ENCODE data around the gene PPP1R7. TPM values are rescaled to one million over a fixed set of nuclear protein-coding genes. Genes with fewer than 3 reads are reported as not detected.

Gene PPP1R7
- total and polyA plus RNA-seq, 2 of the 4 experiments (the other 2 are of a cell fraction): 60.8 to 70.0 TPM

DNA sequence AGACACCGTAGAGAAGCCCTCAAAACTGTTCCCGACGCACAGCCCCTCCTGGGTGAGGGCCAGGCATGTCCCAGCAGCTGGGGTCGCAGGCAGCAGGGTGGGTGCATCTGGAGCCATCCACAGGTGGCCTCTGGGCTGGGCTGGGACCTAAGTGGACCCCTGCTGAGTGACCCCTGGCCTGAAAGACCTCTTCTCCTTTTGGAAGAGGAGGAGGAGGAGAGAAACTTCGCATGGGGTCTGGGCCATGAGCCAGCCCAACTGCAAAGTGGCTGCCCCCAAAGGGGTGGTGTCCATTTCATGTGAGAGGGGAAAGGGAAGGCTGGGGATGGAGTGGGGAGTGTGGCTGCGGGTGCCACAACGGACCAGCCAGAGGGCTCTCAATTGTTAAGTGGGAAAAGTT, 63.3 kb downstream of the PPP1R7 start:
- no peaks in the 10 kb centered on the region for H3K9me3 ChIP-seq (ENCODE audit: control insufficient read depth, insufficient read depth, low read length)
- H3K79me1 ChIP-seq (ENCODE audit: low read depth in 1 of 2, low read length in 2 of 2): 0 out of 4 replicates have a peak, but pooled peaks cover 0 to under 1% of the 10 kb centered on the region in 2 experiments
- ChIA-PET POLR2A (ENCODE audit: unreplicated experiment) (no interaction called here), CTCF (no interaction called here)
- intact Hi-C loops (cut with micrococcal nuclease): no loop called here
- in situ Hi-C loops (cut with MboI; ENCODE audit: low sequenced_read_pairs): no loop called here
- H4K91ac ChIP-seq (ENCODE audit: insufficient read depth, low read depth, low read length): no peak overlapping the region
- 58% methylated on average over 4 of the region's 7 CpGs; no CpG with 5 or more reads in 1 of the 2 experiments for WGBS, 2 experiments (ENCODE audit: extremely low coverage in 2 of 2, insufficient read length in 1 of 2)
- no peak overlapping the region for H3K4ac ChIP-seq (ENCODE audit: low read depth, low read length)
- H3K9me1 ChIP-seq (ENCODE audit: insufficient read depth, low read length): peaks cover 2% of the 10 kb centered on the region; the same call in 1 of the 2 replicates
- H3K27ac ChIP-seq (ENCODE audit: insufficient read depth, low read length): no peak overlapping the region
- no peak overlapping the region for H2BK5ac ChIP-seq (ENCODE audit: low read depth, low read length, poor library complexity, severe bottlenecking)
- H3K27me3 ChIP-seq (ENCODE audit: control insufficient read depth, insufficient read depth, low read length): peaks cover 24% of the 10 kb centered on the region
- H2AK9ac ChIP-seq (replicated peaks; ENCODE audit: low read depth, low read length, poor library complexity): no peak overlapping the region
- H2BK20ac ChIP-seq (ENCODE audit: low read depth, low read length): no peak overlapping the region
- no peaks in the 10 kb centered on the region for H3K36me3 ChIP-seq (ENCODE audit: control insufficient read depth, insufficient read depth, low read length)
- no peak overlapping the region for H3K9ac ChIP-seq (ENCODE audit: low read depth, low read length)
- H2AFZ ChIP-seq (replicated peaks; ENCODE audit: low read length, poor library complexity): no peak overlapping the region
- no TSS peak for BruUV-seq (replicated peaks)
- H3K56ac ChIP-seq (ENCODE audit: extremely low read depth, insufficient read depth, low read length): no peak overlapping the region
- no peak overlapping the region for H2BK120ac ChIP-seq (ENCODE audit: low read depth, low read length)
- H4K5ac ChIP-seq (ENCODE audit: low read depth, low read length): no peak overlapping the region
- no peak for TF ChIP-seq SMC3 (IDR thresholded peaks at IDR 0.05; ENCODE audit: low read depth, low read length)
- TF ChIP-seq MAFK (IDR thresholded peaks at IDR 0.05; ENCODE audit: low read depth, low read length): no peak
- TF ChIP-seq RCOR1 (IDR thresholded peaks at IDR 0.05; ENCODE audit: insufficient replicate concordance, low read length): no peak
- TF ChIP-seq, protein P1, sequence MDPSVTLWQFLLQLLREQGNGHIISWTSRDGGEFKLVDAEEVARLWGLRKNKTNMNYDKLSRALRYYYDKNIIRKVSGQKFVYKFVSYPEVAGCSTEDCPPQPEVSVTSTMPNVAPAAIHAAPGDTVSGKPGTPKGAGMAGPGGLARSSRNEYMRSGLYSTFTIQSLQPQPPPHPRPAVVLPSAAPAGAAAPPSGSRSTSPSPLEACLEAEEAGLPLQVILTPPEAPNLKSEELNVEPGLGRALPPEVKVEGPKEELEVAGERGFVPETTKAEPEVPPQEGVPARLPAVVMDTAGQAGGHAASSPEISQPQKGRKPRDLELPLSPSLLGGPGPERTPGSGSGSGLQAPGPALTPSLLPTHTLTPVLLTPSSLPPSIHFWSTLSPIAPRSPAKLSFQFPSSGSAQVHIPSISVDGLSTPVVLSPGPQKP (IDR thresholded peaks at IDR 0.05; ENCODE audit: borderline replicate concordance, low read depth, low read length): no peak
- no peak for TF ChIP-seq NFE2L2 (IDR thresholded peaks at IDR 0.05; ENCODE audit: low read depth, low read length)
- no peak for TF ChIP-seq CEBPB (IDR thresholded peaks at IDR 0.05; ENCODE audit: low read depth, low read length)
- no peak for TF ChIP-seq USF2 (IDR thresholded peaks at IDR 0.05; ENCODE audit: low read depth, low read length)
- TF ChIP-seq POLR2A (IDR thresholded peaks at IDR 0.05; ENCODE audit: low read depth, low read length): no peak
- no peak for TF ChIP-seq RFX5 (IDR thresholded peaks at IDR 0.05; ENCODE audit: low read depth, low read length)
- no peak for TF ChIP-seq FOS (IDR thresholded peaks at IDR 0.05; ENCODE audit: low read depth, low read length)
- no peak for TF ChIP-seq MXI1 (IDR thresholded peaks at IDR 0.05; ENCODE audit: borderline replicate concordance, low read depth, low read length)
- TF ChIP-seq CHD1 (IDR thresholded peaks at IDR 0.05; ENCODE audit: low read depth, low read length): no peak
- no peak for TF ChIP-seq MAZ (IDR thresholded peaks at IDR 0.05; ENCODE audit: borderline replicate concordance, low read depth, low read length)
- TF ChIP-seq CTCF (conservative IDR thresholded peaks at IDR 0.05; ENCODE audit: low read depth, low read length): no peak
- ATAC-seq (ENCODE audit: low read depth) (no peak), DNase-seq (no peak)
- H2BK15ac ChIP-seq (ENCODE audit: low read depth, low read length): no peak overlapping the region
- peaks cover 4% of the 10 kb centered on the region; the same call in 1 of the 2 replicates for H3K4me1 ChIP-seq (ENCODE audit: control insufficient read depth, insufficient read depth, low read length)
- H4K20me1 ChIP-seq (ENCODE audit: insufficient read depth, low read length): peaks cover 4% of the 10 kb centered on the region; the same call in 1 of the 2 replicates
- H4K8ac ChIP-seq (ENCODE audit: low read depth in 2 of 2, low read length in 2 of 2): no peak overlapping the region
- H3K4me3 ChIP-seq (ENCODE audit: insufficient read depth, low read depth, low read length): no peak overlapping the region
- H3K4me2 ChIP-seq (ENCODE audit: low read depth, low read length): no peak overlapping the region
- H3K23ac ChIP-seq (ENCODE audit: low read depth, low read length): no peak overlapping the region
- no peak overlapping the region for H3K18ac ChIP-seq (ENCODE audit: low read depth, low read length)
- no peak overlapping the region for H3K14ac ChIP-seq (replicated peaks; ENCODE audit: low read depth, low read length)
- H2AK5ac ChIP-seq (ENCODE audit: low read depth, low read length): no peak overlapping the region
- dilution Hi-C loops (cut with HindIII; ENCODE audit: low sequenced_read_pairs, unreplicated experiment): no loop called here

Data from IMR-90 (cell line).